Natural killer cell (primary cell): Measurements from ENCODE around the gene PEAK1. TPM values are rescaled to one million over a fixed set of nuclear protein-coding genes. Genes with fewer than 3 reads are reported as not detected.

Experiments
- ATAC-seq, 3 donors: fragments of 150-1000 bp in 2 of 3; fragments of 200-7000 bp in 1 of 3; cut with Tn5 transposase; 1 replicate in 1 of 3; 2 replicates in 2 of 3; pipeline ENCODE4 v1.10.0; 2021; ENCODE audit warnings: mild to moderate bottlenecking in 2 of 3, moderate library complexity in 2 of 3
- DNase-seq, 2 donors: peaks; one replicate each; pipeline versions ENCODE4 v3.0.0 to v3.0.0-alpha.2; 2013 to 2021; ENCODE audit warnings: mixed read lengths in 1 of 2
- H3K27ac ChIP-seq: one replicate; pipeline ENCODE4 v1.5.1; 2013; ENCODE audit warnings: mild to moderate bottlenecking, low read length
- H3K27me3 ChIP-seq: one replicate; pipeline ENCODE4 v1.6.1; 2013; ENCODE audit warnings: low read length; ENCODE audit not compliant: control insufficient read depth, insufficient read depth
- H3K36me3 ChIP-seq: one replicate; pipeline ENCODE4 v1.6.1; 2013; ENCODE audit warnings: low read length; ENCODE audit not compliant: control insufficient read depth, insufficient read depth
- H3K4me1 ChIP-seq: one replicate; pipeline ENCODE4 v1.6.1; 2013; ENCODE audit warnings: low read length; ENCODE audit not compliant: control insufficient read depth, insufficient read depth
- H3K4me3 ChIP-seq: one replicate; pipeline ENCODE4 v1.5.1; 2013; ENCODE audit warnings: low read length
- H3K9me3 ChIP-seq: one replicate; pipeline ENCODE4 v1.6.1; 2013; ENCODE audit warnings: low read length; ENCODE audit not compliant: control insufficient read depth, insufficient read depth
- H3K27ac Mint-ChIP-seq, 2 donors: one replicate each; pipeline ENCODE4 v1.8.0; 2022; ENCODE audit warnings: mild to moderate bottlenecking in 2 of 2, mixed read lengths in 2 of 2, moderate library complexity in 1 of 2
- H3K27me3 Mint-ChIP-seq, 2 donors: one replicate each; pipeline ENCODE4 v1.8.0; 2022; ENCODE audit warnings: low read depth in 2 of 2, mixed read lengths in 2 of 2
- H3K36me3 Mint-ChIP-seq: one replicate; pipeline ENCODE4 v1.8.0; 2022; ENCODE audit warnings: mixed read lengths
- H3K4me1 Mint-ChIP-seq, 2 donors: one replicate each; pipeline ENCODE4 v1.8.0; 2022; ENCODE audit warnings: mixed read lengths in 2 of 2
- H3K4me3 Mint-ChIP-seq: one replicate; pipeline ENCODE4 v1.8.0; 2022; ENCODE audit warnings: mild to moderate bottlenecking, moderate library complexity, mixed read lengths
- H3K9me3 Mint-ChIP-seq, 2 donors: one replicate each; pipeline ENCODE4 v1.8.0; 2022; ENCODE audit warnings: mixed read lengths in 2 of 2
- WGBS: methylation state at CpG from one replicate; pipeline ENCODE4 v1.1.7; 2013; ENCODE audit warnings: missing lambda C conversion rate; ENCODE audit not compliant: insufficient coverage; 5-methylcytosine and 5-hydroxymethylcytosine counted together
- intact Hi-C: fragments of 100-400 bp; cut with micrococcal nuclease; formaldehyde crosslinking; loops from one replicate; pipeline ENCODE4 v1.14.2; 2022
- total RNA-seq, 4 donors: library from RNA; stranded (reverse); fragments of 120-200 nt in 1 of 4; gene quantifications; one replicate each; pipeline versions ENCODE4 v1.2.3 to v1.2.4, GENCODE V29; 2013 to 2022
- TF ChIP-seq, protein P1 (sequence below): fragments of 200-600 bp; IDR thresholded peaks from one replicate; pipeline ENCODE4 v1.8.0; 2022; ENCODE audit warnings: antibody characterized with exemption

Gene PEAK1
- total RNA-seq, 3 donors from 2014 or later (not counting 1 experiment from before 2014, with no cell fraction given): 59.3 to 73.9 (median 69.1) TPM

DNA sequence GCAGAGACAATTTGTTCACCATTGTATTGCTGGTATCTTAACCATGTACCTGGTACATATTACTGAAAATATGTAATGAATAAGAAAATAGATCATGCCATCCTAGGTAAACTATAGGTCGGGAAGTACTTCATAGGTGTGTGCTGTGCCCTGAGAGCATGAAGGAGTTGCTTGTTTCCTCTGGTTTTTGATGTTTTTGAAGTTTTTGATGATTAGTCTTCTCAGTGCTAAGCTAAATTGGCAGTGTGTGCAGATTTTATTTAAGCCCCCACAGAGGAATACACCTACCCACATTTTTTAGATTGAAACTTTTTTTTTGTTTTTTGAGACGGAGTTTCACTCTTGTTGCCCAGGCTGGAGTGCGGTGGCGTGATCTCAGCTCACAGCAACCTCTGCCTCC is 17.4 kb upstream of the PEAK1 start:
- WGBS: 93% methylated on average over 4 of the region's 4 CpGs

GRCh38 chr15:77436822-77437221 is 16.9 kb upstream of the PEAK1 start:
- DNase-seq (no peak), ATAC-seq (no peak)
- Mint-ChIP-seq H3K36me3 (no peaks in the 10 kb centered on the region), H3K4me1 (peaks cover 37% of the 10 kb centered on the region in 2 donors), H3K27me3 (no peaks in the 10 kb centered on the region), H3K27ac (no peak overlapping the region), H3K9me3 (no peaks in the 10 kb centered on the region), H3K4me3 (no peak overlapping the region)
- no peaks in the 10 kb centered on the region for H3K27me3 ChIP-seq
- TF ChIP-seq, protein P1, sequence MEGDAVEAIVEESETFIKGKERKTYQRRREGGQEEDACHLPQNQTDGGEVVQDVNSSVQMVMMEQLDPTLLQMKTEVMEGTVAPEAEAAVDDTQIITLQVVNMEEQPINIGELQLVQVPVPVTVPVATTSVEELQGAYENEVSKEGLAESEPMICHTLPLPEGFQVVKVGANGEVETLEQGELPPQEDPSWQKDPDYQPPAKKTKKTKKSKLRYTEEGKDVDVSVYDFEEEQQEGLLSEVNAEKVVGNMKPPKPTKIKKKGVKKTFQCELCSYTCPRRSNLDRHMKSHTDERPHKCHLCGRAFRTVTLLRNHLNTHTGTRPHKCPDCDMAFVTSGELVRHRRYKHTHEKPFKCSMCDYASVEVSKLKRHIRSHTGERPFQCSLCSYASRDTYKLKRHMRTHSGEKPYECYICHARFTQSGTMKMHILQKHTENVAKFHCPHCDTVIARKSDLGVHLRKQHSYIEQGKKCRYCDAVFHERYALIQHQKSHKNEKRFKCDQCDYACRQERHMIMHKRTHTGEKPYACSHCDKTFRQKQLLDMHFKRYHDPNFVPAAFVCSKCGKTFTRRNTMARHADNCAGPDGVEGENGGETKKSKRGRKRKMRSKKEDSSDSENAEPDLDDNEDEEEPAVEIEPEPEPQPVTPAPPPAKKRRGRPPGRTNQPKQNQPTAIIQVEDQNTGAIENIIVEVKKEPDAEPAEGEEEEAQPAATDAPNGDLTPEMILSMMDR: no peak
- H3K4me3 ChIP-seq: no peak overlapping the region
- H3K9me3 ChIP-seq: no peaks in the 10 kb centered on the region
- WGBS: 86% methylated on average over 2 of the region's 2 CpGs
- intact Hi-C loops: no loop called here
- no peak overlapping the region for H3K27ac ChIP-seq
- no peaks in the 10 kb centered on the region for H3K36me3 ChIP-seq
- no peaks in the 10 kb centered on the region for H3K4me1 ChIP-seq

More for the DNA sequence above, 17.4 kb upstream of the PEAK1 start:
- ATAC-seq: no peak
- no peak overlapping the region for H3K27ac ChIP-seq
- no peak overlapping the region for H3K4me3 ChIP-seq
- H3K36me3 ChIP-seq: no peaks in the 10 kb centered on the region
- intact Hi-C loops: no loop called here
- Mint-ChIP-seq H3K9me3 (no peaks in the 10 kb centered on the region), H3K27me3 (no peaks in the 10 kb centered on the region), H3K4me3 (no peak overlapping the region), H3K27ac (no peak overlapping the region), H3K4me1 (peaks cover 37 to 42% of the 10 kb centered on the region in 2 donors), H3K36me3 (no peaks in the 10 kb centered on the region)
- no peaks in the 10 kb centered on the region for H3K4me1 ChIP-seq
- TF ChIP-seq, protein P1: no peak
- no peak for DNase-seq
- H3K27me3 ChIP-seq: no peaks in the 10 kb centered on the region
- no peaks in the 10 kb centered on the region for H3K9me3 ChIP-seq

DNA sequence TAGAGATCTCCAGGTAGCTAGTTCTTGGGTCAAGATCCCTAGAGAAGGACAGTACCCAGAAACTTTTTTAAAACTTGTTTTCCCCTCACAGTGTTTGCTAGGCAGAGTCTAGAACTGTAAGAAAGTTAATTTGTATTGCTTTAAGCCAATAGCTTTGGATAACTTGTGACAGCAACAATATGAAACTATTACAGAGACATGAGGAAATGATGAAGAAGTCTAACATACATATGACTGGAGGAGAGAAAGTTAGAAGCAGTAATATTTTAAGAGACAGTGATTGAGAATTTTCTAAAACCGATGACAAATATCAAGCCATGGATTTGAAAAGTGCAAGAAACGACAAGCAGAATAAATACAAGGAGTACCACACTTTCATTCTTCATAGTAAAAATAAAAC is 10.7 kb upstream of the PEAK1 start:
- Mint-ChIP-seq H3K4me1 (peaks cover 37 to 40% of the 10 kb centered on the region in 2 donors), H3K9me3 (no peaks in the 10 kb centered on the region), H3K27me3 (no peaks in the 10 kb centered on the region), H3K36me3 (no peaks in the 10 kb centered on the region), H3K27ac (no peak overlapping the region), H3K4me3 (no peak overlapping the region)
- TF ChIP-seq, protein P1: no peak
- no peak for ATAC-seq
- no peak overlapping the region for H3K27ac ChIP-seq
- no peaks in the 10 kb centered on the region for H3K9me3 ChIP-seq
- 60% methylated on average over 2 of the region's 2 CpGs for WGBS
- no peak overlapping the region for H3K4me3 ChIP-seq
- no peaks in the 10 kb centered on the region for H3K4me1 ChIP-seq
- DNase-seq: no peak
- no peaks in the 10 kb centered on the region for H3K27me3 ChIP-seq
- intact Hi-C loops: no loop called here
- H3K36me3 ChIP-seq: no peaks in the 10 kb centered on the region

- ATAC-seq: no peak
- H3K27ac Mint-ChIP-seq: no peak overlapping the region
Measured at GRCh38 chr15:77430213-77430612, 10.3 kb upstream of the PEAK1 start.

More at GRCh38 chr15:77430213-77430612, 10.3 kb upstream of the PEAK1 start:
- Mint-ChIP-seq H3K27me3 (no peaks in the 10 kb centered on the region), H3K9me3 (no peaks in the 10 kb centered on the region), H3K4me1 (peaks cover 39 to 43% of the 10 kb centered on the region in 2 donors), H3K4me3 (no peak overlapping the region), H3K36me3 (no peaks in the 10 kb centered on the region)
- TF ChIP-seq, protein P1: no peak
- Histone ChIP-seq H3K27me3 (no peaks in the 10 kb centered on the region), H3K4me3 (no peak overlapping the region), H3K27ac (no peak overlapping the region), H3K9me3 (no peaks in the 10 kb centered on the region), H3K36me3 (no peaks in the 10 kb centered on the region), H3K4me1 (no peaks in the 10 kb centered on the region)
- intact Hi-C loops: no loop called here
- DNase-seq: no peak
- WGBS: 100% methylated on average over 1 of the region's 2 CpGs
